Dedifferentiated amniotic fluid mesenchymal stem cell (primary cell): ENCODE measurements around the gene PTPN12.
"Not testable (repeated sequence)": the region's sequence is repeated elsewhere in the genome, so short reads cannot be mapped to it uniquely, and the experiment has no call there.

Experiments used
- DNase-seq: peaks from one replicate; pipeline ENCODE4 v3.0.0-alpha.2; 2016; ENCODE audit errors: extremely low spot score

PTPN12 gene

DNA sequence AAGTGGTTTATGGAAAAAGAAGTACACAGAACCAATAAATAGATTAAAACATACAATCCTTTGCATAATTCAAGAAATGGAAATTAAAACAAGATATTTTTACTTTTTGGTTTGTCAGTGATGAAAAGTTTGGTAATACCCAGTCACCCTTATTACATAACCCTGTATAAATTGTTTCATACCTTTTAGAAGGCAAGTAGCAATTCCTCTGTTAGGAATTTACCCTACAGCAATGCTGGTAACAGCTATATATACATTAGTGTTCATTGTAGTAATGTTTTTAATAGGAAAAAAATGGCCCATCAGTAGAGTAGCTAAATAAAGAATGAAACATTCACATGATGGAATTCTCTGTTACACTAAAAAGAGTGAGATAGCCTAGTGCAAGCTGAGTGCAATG, 42.7 kb downstream of the PTPN12 start:
- no peak for DNase-seq

DNA sequence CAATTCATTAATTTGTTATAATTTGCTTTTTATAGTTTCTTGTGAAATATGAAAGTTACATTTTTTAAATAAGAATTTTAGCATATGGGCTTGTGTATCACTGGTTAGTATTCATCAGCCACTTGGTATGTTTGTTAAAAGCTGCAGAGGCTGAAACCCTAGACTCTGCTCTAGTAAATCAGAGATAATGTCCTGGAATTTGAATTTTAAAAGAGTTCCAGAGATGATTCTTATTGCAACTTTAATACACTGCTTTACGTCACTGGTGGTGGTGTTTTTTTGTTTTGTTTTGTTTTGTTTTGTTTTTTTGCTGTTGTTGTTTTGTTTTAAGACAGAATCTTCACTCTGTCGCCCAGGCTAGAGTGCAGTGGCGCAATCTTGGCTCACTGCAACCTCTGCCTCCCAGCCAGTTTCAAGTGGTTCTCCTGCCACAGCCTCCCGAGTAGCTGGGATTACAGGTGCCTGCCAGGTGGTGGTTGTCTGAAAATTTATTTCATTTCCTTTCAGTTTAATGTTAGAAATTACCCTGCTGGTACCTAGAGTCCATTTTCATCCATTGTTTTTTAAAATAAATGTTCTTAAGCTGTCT, 43.8 kb downstream of the PTPN12 start:
- peak; percentile 73 for DNase-seq

DNA sequence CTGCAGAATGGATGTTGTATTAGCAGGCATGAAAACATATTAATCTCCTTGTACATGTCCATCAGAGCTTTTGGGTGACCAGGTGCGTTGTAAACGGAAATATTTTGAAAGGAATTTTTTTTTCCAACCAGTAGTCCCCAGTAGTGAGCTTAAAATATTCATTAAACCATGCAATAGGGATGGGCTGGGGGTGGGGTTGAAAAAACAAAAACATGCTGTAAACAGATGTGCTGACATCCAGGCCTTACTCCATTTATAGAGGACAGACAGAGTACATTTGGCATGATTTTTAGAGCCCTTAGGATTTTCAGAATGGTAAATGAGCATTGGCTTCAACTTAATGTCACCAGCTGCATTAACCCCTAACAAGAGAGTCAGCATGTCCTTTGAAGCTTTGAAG, 50.2 kb downstream of the PTPN12 start:
- no peak for DNase-seq

DNA sequence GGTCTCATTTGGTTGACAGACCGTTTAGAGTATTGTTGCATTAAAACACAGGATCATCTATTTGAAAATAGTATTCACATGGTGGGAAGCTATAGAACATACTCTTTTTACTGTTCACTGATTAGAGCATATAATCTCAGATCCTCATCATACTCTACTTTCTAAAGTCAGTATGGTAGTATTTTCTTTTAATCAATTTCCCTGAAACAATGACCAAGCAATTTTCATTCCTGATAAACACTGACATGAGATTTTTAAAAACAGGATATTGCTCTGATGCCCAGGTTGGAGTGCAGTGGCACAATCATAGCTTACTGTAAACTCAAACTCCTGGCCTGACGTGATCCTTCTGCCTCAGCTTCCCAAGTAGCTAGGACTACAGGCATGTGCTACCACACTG, 63.9 kb downstream of the PTPN12 start:
- no peak for DNase-seq

DNA sequence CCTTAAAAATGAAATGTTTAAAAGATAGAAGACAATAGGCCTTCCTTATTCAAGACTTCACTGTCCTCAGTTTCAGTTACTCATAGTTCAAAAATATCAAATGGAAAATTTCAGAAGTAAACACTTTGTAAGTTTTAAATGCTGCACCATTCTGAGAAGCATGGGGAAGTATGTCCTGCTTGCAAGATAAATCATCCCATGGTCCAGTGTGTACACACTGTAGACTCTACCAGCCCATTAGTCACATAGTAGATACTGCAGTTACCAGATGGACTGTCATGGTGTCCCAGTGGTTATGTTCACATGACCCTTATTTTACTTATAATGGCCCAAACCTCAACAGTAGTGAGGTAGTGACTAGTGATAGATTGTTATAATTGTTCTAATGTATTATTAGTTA, 69.5 kb downstream of the PTPN12 start:
- no peak for DNase-seq

DNA sequence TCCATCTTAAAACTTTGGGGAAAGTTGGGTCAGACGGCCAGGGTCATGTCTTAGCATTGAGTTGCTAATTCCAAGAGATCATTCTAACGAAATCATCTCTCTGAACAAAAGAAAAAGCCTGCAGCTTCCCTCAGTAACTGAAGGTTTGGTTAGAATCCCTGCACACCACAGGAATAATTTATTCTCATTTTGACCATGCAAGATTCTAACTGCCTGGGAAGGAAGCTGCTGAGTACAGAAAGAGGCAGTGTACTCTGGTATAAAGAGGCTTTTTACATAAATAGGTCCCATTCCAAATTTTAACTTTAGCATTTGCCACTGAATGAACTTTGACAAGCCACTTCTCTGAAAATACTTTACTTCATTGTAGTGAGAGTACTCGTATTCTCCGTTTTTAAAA, 82.2 kb downstream of the PTPN12 start:
- DNase-seq, result no peak

DNA sequence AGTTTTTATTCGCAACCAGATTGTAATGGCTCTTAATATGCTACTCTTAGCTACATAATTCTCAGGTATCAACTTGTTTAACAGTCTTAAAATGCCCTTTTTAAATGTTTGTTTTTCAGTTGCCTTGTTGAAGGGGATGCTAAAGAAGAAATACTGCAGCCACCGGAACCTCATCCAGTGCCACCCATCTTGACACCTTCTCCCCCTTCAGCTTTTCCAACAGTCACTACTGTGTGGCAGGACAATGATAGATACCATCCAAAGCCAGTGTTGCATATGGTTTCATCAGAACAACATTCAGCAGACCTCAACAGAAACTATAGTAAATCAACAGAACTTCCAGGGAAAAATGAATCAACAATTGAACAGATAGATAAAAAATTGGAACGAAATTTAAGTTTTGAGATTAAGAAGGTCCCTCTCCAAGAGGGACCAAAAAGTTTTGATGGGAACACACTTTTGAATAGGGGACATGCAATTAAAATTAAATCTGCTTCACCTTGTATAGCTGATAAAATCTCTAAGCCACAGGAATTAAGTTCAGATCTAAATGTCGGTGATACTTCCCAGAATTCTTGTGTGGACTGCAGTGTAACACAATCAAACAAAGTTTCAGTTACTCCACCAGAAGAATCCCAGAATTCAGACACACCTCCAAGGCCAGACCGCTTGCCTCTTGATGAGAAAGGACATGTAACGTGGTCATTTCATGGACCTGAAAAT, 89.7 kb downstream of the PTPN12 start:
- peak; percentile 53 for DNase-seq

DNA sequence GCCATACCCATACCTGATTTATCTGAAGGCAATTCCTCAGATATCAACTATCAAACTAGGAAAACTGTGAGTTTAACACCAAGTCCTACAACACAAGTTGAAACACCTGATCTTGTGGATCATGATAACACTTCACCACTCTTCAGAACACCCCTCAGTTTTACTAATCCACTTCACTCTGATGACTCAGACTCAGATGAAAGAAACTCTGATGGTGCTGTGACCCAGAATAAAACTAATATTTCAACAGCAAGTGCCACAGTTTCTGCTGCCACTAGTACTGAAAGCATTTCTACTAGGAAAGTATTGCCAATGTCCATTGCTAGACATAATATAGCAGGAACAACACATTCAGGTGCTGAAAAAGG, 90.2 kb downstream of the PTPN12 start:
- no peak for DNase-seq

DNA sequence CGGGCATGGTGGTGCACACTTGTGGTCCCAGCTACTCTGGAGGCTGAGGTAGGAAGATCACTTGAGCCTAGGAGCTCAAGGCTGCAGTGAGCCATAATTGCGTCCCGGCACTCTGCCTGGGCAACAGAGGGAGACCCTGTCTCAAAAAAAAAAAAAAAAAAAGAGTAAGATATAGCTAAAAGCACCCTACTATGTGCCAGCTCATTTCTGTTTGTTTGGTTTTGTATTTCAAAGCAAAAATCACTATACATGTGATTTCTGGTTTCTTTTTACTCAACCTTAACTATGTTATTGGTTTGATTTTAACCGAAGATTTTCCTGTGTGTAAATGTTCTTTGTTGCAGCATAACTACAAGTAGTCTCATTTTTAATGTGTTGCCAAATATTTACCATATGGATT, 92.7 kb downstream of the PTPN12 start:
- DNase-seq, result no peak

DNA sequence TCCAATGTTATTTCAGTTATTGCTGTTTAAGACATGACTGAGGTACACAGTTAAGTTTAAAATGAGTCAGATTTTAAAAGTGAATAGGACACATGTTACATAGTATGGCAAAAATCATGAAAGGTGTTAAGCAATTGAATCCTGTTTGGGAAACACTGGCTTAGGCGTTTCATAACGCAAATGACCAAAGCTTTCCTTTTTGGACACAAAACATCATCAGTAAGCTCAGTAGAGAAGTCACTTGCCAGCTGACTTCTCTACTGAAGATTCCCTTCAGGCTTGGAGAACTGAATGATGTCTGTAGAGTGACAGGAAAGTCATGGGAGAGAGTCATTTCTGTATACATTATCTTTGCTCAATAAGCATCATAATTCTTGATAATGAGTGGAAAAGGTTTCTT, 94.7 kb downstream of the PTPN12 start:
- DNase-seq, result no peak

DNA sequence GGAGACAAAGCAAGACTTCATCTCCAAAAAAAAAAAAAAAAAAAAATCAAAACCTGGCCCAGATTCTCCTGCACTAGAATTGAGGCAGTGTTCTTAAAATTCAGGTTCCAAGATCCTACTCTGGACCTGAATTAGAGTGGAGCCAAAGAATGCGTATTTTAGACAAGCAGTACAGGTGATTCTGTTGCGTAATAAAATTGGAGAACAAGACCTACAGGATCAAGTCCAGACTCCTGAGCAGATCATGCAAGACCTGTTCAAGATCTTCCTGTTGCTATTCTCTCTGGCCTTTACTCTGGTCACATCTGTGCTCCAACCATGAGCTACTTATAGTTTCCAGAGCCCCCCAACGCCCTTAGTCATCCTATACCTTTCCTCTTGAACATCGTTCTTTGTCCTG, 107.7 kb downstream of the PTPN12 start:
- DNase-seq, result no peak

DNA sequence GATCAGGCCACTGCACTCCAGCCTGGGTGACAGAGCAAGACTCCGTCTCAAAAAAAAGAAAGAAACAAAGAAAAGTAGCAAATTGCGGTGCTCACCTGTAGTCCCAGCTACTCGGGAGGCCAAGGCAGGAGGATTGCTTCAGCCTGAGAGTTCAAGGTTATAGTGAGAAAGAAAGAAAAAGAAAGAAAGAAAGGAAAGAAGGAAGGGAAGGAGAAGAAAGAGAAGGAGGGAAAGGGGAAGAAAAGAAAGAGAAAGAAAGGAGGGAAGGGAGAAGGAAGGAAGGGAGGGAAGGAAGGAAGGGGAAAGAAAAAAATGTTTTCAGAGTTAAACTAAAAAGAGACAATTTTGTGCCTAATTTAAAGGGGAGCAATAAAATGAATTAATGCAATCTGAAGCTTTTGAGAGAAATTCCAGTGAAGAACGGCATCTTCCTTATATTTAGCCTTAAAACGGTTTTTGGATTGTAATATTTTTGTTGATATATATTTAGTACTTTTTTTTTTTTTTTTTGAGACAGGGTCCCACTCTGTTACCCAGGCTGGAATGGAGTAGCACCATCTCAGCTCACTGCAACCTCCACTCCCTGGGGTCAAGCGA, 111.7 kb downstream of the PTPN12 start:
- no peak for DNase-seq

DNA sequence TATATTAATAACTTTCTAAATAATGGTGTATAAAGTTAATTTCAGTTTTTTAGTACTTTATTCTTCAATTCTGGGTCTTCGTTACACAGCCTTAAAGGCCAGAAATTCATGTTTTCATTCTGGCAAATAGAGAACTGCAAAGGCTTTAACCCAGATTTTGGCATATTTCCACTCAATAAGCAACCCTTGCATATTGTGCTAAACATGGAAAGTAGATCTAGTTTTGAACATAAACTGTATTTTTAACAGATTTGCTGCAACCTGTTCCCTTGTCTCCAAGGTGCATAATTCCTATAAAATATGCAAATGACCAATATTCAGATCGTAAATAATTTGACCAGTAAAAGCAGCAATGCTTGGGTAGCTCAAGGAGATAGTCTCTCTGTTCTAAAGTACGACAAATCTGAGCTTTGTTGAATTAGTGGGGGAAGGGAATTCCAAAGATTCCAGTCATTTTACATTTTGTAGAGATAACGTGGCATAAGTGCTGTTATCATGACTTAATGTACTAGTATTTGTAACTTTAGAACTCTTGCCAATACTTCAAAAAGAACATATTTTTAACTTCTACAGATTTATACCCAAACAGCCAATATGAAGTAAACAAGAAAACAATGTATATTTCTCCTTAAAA, 112.7 kb downstream of the PTPN12 start:
- no peak for DNase-seq

DNA sequence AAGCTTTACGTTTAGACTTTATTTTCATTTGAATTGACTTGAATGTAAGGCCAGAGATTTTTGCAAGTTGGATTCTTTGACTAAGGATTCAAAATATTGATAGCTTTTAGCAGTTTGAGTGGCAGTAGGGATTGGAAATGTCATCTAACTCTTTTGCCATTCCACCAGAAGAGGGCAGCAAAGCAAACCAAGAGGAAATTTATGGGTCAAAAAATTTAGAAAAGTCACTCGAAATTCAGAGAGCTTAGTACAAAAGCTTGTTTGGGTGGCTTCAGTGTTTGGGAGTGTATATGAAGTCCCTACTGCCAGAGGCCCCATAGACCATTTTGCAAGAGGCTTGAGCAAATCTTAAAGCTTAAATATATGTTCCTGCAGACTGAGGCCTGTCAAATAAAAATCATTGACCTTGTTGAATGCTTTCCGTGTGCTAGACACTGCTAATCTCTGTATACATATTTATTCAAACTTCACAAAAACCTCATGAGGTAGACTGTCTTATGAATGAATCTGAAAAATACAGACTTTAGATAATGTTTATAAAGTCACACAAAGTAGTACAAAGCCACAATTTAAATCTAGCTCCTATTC, 114.6 kb downstream of the PTPN12 start:
- peak; percentile 58 for DNase-seq

DNA sequence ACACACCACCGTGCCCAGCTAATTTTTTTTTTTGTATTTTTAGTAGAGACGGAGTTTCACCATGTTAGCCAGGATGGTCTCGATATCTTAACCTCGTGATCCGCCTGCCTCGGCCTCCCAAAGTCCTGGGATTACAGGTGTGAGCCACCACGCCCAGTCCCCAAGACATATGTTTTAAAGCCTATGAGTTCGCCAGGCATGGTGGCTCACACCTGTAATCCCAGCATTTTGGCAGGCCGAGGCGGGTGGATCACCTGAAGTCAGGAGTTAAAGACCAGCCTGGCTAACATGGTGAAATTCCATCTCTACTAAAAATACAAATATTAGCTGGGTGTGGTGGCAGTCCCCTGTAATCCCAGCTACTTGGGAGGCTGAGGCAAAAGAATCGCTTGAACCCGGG, 115.7 kb downstream of the PTPN12 start:
- DNase-seq, result not testable (repeated sequence)

DNA sequence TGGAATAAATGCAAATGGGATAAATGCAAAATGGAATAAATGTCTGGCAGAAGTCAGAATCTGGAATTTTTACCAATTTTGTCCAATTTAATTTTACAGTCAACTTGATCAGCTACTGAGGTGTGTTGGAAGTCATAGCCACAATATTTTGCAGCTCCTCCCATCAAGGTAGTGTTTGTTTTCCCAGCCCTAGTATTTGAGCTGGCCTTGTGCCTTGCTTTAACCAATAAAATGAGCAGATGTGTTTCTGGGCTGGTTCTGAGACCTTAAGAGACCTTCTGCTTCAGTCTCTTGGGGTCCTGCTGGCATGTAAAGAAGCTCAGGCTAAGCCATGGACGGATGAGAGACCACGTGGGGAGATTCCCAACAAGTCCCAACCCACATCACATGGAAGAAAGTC, 116.5 kb downstream of the PTPN12 start:
- no peak for DNase-seq

DNA sequence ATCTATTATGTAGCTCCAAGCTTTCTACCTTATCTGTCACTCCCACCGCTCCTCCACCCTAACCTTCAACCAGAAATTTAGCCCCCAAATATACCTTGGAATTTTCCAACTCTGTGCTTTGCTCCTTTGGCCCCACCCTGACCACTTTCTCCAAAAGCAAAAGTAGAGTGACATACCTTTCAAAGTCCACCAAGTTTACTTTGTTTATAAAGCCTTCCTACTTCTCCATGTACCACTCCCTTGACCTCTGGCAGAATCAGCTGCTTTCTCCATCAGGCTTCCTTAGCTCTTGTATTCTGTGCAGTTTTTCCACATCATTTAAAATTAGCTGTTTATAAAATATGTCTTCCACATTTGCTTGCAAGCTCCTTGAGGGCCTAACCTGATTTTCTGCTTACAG, 118.3 kb downstream of the PTPN12 start:
- DNase-seq, result no peak

DNA sequence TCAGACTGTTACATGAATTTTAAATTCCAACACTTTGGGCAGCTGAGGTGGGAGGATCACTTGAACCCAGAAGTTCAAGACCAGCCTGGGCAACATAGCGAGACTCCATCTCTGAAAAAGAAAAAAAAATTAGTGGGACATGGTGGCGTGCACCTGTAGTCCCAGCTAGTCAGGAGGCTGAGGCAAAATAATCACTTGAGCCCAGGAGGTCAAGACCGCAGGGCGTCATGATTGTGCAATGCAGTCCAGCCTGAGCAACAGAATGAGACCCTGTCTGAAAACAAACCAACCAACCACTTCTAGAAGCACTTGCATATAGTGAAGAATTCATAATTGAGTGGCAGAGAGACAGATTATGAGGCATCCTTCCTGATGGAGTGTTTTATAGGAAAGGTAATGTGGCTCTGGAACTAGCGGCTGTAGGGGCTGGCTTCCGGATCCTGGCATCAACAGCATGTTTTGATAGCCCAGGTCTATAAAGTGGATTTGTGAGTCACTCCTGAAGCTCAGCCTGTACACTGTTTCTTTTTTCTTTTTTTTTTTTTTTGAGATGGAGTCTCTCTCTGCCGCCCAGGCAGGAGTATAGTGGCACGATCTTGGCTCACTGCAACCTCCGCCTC, 118.9 kb downstream of the PTPN12 start:
- DNase-seq, result no peak

DNA sequence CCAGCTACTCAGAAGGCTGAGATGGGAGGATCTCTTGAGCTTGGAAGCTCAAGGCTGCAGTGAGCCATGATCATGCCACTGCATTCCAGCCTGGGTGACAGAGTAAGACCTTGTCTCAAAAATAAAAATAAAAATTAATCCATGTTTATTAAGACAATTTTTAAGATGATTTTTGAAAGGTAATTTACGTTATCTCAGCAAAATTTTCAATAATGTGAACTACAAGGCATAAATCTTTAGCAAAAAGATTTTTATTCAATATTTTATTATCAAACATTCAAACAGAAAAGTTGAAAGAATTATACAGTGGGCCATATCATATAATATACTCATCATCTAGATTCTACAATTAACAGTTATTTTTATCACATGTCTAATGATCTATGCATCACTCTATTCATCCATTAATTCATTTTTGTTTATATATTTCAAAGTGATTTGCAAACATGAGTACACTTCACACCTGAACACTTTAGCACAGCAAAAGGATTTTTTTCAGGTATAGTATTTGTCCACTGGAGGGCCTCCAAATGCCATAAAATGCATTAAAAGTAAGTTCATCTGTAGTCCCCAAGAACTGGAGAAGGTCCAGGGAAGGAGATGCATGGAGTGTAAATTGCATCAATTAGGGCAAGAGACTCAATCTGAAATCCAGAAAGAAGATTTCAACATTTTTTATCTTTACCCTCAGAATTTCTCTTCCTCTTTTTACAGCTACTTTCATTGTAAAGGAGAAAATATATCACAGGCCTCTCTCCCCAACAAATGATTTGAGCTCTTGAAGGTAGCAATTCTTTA, 120.5 kb downstream of the PTPN12 start:
- peak; percentile 30 for DNase-seq

DNA sequence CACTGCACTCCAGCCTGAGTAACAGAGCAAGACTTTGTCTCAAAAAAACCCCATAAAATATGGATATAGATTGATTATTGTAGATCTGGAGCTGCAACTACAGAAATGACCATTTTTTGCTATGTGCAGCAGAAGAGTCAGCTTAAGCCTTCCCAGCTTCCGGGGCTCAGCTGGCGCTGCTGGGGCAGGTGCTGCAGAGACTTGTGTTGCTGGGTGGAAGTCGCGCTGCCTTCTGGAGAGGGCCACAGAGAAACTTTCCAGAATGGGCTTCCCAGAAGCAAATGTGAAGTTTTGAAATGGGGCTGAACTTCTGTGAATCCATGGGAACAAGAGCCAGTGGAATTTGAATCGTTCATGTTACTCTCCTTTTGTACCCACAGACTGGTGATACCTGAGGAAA, 121.8 kb downstream of the PTPN12 start:
- no peak for DNase-seq

DNA sequence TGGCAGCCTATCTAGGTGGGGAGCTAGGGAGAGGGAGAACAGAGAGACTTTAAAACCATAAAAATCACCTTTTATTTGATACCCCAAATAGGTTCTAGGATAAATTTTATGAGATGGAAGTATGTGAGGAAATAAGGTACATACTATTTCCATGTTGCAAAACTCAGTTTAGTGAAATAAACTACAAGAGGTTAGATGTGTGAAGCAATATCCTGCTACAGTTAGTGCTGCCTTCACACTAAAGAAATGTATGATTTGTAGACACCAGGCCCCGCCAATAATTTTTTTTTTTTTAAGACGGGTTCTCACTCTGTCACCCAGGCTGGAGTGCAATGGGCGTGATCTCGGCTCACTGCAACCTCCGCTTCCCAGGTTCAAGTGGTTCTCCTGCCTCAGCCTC, 124.7 kb downstream of the PTPN12 start:
- DNase-seq, result no peak
